HG02938 (cell line): ENCODE results near the gene GJC1.
"Not testable (repeated sequence)": the region's sequence is repeated elsewhere in the genome, so short reads cannot be mapped to it uniquely, and the experiment has no call there.

ENCODE experiments used
- ATAC-seq: cut with Tn5 transposase; IDR thresholded peaks from one replicate; pipeline ENCODE4 v1.9.1; 2021; ENCODE audit warnings: mild to moderate bottlenecking, moderate library complexity; ENCODE audit not compliant: unreplicated experiment

Gene GJC1

DNA sequence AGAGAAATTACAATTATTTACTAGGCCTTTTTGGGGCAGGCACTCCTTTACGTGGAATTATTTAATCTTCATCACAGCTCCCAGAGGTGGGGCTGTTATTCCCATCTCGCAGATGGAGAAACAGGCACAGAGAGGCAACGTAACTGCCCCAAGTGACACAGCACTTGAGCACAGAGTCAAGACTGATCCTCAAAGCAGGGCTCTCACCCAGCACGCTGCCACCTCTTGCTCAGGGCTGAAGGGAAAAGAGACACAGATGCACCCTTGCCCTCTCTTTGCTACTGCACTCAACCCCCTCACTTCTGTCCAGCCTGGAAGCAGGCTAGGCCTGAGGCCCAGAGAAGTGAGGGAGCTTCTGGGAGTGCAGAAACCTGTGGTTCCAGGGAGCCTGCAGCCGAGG, 66.9 kb downstream of the GJC1 start:
- no peak for ATAC-seq

- no peak for ATAC-seq
Observed at GRCh38 chr17:44761932-44762810, 67.9 kb downstream of the GJC1 start.

DNA sequence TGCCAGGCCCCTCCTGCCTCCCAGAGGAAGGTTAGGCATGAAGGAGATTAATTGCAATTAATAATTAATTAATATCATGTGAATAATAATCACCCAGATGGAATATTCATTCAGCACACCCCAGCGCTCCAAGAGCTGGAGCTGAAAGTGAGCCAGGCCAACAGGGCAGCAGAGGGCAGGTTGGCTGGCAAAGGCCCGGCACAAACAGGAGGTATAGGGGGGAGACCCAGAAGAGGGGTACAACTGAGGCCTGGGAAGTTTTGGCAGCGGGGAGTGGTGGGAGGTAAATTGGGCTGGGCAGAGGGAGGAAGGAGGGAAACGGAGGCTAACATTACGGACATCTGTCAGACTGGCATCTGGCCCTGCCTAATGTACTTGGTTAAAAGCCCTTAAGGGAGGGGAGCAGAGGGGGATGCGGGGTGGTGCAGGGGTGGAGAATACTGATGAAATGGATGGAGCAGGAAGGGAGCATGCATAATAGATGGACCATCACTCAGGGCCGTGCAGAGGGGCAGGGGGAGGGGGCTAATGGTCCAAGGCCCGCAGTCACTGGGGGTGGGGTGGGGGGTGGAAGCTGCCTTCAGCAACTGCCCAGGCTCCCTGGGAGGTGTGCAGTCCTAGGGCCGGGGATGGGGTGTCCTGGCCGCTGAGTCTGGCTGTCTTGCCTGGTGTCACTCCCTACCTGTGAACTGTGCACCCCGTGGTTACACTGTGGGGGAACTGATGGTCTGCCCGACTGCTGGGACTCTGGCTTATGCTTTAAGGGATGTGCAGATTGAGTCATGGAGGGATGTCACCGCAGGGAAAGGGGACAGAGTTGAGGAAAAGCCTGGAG, 69.4 kb downstream of the GJC1 start:
- ATAC-seq, result no peak

DNA sequence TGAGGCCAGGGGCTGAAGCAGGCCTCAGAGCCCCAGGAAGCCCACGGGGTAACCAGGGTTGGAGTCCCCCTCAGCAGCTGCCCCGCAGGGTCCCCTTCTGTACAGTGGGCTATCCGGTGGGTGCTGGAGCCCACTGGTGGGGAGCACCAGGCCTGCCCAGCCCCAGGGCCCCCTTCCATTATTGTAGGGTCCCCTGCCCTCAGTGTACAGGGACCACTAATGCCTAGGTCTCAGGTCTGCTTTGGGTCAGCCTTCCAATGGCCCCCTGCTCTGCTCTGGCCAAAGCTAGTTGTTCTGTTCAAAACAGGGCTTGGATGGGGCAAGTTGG, 70.2 kb downstream of the GJC1 start:
- ATAC-seq, result no peak

DNA sequence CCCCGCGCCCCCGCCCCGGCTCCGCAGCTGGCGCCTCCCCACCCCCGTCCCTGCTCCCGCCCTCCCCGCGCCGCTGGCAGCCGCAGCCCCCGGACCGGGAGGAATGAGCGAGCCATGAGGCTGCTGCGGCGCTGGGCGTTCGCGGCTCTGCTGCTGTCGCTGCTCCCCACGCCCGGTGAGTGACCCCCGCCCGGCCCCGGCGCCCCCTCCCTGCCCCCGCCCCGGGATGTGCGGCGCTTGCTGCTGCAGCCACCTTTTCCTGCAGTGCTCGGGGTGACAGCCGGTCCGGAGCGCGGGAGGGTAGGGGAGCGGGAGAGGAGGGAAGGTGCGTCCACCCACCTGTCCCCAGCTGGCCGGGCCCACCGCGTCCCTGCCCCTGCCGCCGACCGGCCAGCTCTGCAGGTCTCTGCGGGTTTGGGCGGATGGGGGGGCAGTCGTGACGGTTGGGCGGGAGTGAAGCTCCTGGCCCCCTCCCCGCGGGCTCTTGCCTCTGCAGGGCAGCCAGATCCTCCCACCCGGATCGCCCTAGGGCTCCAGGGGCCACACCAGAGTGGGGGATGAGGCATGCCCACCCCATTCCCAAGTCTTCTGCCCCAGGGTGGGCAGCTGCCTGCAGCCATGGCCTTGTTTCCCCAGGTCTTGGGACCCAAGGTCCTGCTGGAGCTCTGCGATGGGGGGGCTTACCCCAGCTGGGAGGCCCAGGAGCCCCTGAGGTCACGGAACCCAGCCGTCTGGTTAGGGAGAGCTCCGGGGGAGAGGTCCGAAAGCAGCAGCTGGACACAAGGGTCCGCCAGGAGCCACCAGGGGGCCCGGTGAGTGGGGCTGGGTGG, 70.8 kb downstream of the GJC1 start:
- ATAC-seq, result no peak

GRCh38 chr17:44758414-44759085, 71.5 kb downstream of the GJC1 start, which contains the start of gene ADAM11:
ADAM11 (plus strand) TSS chr17:44758988; CDS start chr17:44759200, 212 bp downstream.
- ATAC-seq, result no peak

GRCh38 chr17:44757918-44758413, 72.1 kb downstream of the GJC1 start:
- ATAC-seq, result no peak

- ATAC-seq, result no peak
Observed at GRCh38 chr17:44757045-44757917, 72.8 kb downstream of the GJC1 start.

GRCh38 chr17:44755180-44755579, 74.9 kb downstream of the GJC1 start:
- ATAC-seq, result not testable (repeated sequence)

- no peak for ATAC-seq
Observed at GRCh38 chr17:44754276-44754675, 75.8 kb downstream of the GJC1 start.

- ATAC-seq, result no peak
Observed at GRCh38 chr17:44752953-44753861, 76.9 kb downstream of the GJC1 start.

GRCh38 chr17:44751806-44752205, 78.3 kb downstream of the GJC1 start:
- no peak for ATAC-seq

- ATAC-seq, result no peak
Observed at GRCh38 chr17:44751331-44751730, 78.8 kb downstream of the GJC1 start.

- no peak for ATAC-seq
Observed at GRCh38 chr17:44749980-44750318, 80.1 kb downstream of the GJC1 start.

DNA sequence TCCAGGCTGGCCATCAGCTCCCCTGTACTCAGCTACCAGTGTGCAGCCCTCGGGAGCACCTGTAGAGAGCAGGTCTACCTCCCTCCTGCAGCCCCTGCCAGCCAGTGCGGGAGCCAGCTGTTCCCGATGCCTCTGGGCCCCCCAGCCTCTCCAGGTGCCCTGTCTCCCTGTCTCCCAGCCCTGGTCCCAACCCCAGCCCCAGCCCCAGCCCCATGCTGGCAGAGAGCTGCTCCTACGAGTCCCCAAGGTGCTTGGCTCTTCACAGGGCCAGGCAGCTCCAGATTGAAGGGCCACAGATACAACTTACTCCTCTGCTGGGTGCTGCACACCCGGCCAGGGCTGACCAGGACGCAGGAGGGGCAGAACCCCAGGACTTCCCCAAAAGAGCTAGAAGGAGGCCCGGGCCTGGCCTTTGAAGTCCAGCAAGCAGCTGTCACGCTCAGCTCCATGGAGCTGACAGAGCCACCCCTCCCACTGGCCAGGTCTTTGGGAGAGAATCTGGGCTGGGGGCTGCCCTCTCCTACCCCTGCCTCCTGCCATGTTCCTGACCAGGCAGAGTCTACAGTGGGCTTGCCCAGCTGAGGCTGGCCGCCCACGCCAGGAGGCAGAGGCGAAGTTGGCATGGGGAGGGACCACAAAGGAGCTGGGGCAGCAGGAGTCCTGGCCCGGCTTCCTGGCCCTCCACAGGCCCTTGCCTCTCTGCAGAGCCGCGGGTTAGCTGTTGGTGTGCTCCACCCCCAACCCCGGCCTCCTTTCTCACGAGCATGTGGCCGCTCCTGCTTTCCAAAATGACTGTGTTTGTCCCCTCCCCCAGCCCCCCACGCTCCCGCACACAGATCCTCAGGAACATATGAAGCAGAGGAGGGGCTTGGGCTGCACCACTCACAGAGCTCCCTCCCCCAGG, 80.8 kb downstream of the GJC1 start:
- ATAC-seq, result no peak
